H1 (cell line): Measurements from ENCODE around the gene TMPRSS2. TPM values are rescaled to one million over a fixed set of nuclear protein-coding genes. Genes with fewer than 3 reads are reported as not detected.
A peak's percentile ranks its signal among the peaks of the same experiment; 100 is the strongest.

Source experiments
- CTCF ChIA-PET: fragments of 300-600 bp; sonication (Branson Sonifier 250); formaldehyde crosslinking; loops from one replicate; lab custom pipeline; 2021; ENCODE audit not compliant: partially characterized antibody; lab: Charles Lee
- POLR2A ChIA-PET: fragments of 300-600 bp; sonication (Branson Sonifier 250); formaldehyde crosslinking; loops from one replicate; lab custom pipeline; 2021; ENCODE audit warnings: inconsistent platforms; ENCODE audit not compliant: partially characterized antibody; lab: Charles Lee
- DNase-seq, 2 experiments: peaks; one replicate each; pipeline versions ENCODE4 v3.0.0 to v3.0.0-alpha.2; 2010 to 2022; ENCODE audit warnings: low spot score in 2 of 2, low read depth in 1 of 2, mixed read lengths in 1 of 2
- FAIRE-seq: peaks from 2 replicates; lab custom pipeline; 2011; peaks lifted over from hg19 to GRCh38; lab: Jason Lieb, UNC
- H2AFZ ChIP-seq: 2 replicates; pipeline ENCODE4 v1.8.1; 2012; ENCODE audit warnings: low read length, inconsistent platforms
- H2AK5ac ChIP-seq: 2 replicates; pipeline ENCODE4 v1.6.1; 2013; ENCODE audit warnings: low read depth, low read length
- H2BK120ac ChIP-seq: replicated peaks from 2 replicates; pipeline ENCODE3; 2013; ENCODE audit warnings: low read depth, low read length, inconsistent platforms
- H2BK12ac ChIP-seq: 2 replicates; pipeline ENCODE4 v1.6.1; 2013; ENCODE audit warnings: low read depth, low read length
- H2BK15ac ChIP-seq: 2 replicates; pipeline ENCODE4 v1.6.1; 2013; ENCODE audit warnings: low read length
- H2BK20ac ChIP-seq: 2 replicates; pipeline ENCODE4 v1.6.1; 2013; ENCODE audit warnings: low read length
- H2BK5ac ChIP-seq: 2 replicates; pipeline ENCODE4 v1.6.1; 2013; ENCODE audit warnings: low read depth, low read length
- H3K14ac ChIP-seq: 2 replicates; pipeline ENCODE4 v1.6.1; 2013; ENCODE audit warnings: inconsistent platforms; ENCODE audit not compliant: insufficient read length
- H3K18ac ChIP-seq: 2 replicates; pipeline ENCODE4 v1.6.1; 2013; ENCODE audit warnings: low read length; ENCODE audit errors: extremely low read depth
- H3K23ac ChIP-seq: 2 replicates; pipeline ENCODE4 v1.6.1; 2013; ENCODE audit warnings: inconsistent platforms; ENCODE audit not compliant: insufficient read length
- H3K23me2 ChIP-seq: 2 replicates; pipeline ENCODE4 v1.6.1; 2013; ENCODE audit warnings: low read depth, low read length
- H3K27ac ChIP-seq: 2 replicates; pipeline ENCODE4 v1.6.1; 2011; ENCODE audit warnings: low read depth, low read length, inconsistent platforms
- H3K27me3 ChIP-seq, 4 experiments: replicated peaks in 1 of 4; 1 replicate in 1 of 4; 2 replicates in 3 of 4; pipeline versions ENCODE4 v1.6.1 to v1.8.1; 2011 to 2013; ENCODE audit warnings: low read length in 3 of 4, mild to moderate bottlenecking in 3 of 4, inconsistent platforms in 2 of 4, mixed read lengths in 2 of 4, moderate library complexity in 1 of 4; ENCODE audit not compliant: control insufficient read depth in 3 of 4, insufficient read depth in 3 of 4; ENCODE audit errors: extremely low read depth in 1 of 4
- H3K36me3 ChIP-seq, 4 experiments: 2 replicates each; pipeline versions ENCODE4 v1.6.1 to v1.8.1; 2011 to 2013; ENCODE audit warnings: mild to moderate bottlenecking in 4 of 4, low read length in 3 of 4, moderate library complexity in 2 of 4, control low read depth in 1 of 4, inconsistent platforms in 1 of 4; ENCODE audit not compliant: insufficient read depth in 4 of 4, control insufficient read depth in 2 of 4
- H3K4ac ChIP-seq: replicated peaks from 2 replicates; pipeline ENCODE3; 2013; ENCODE audit warnings: low read length, low read depth, mixed read lengths, inconsistent platforms; ENCODE audit not compliant: insufficient read length
- H3K4me1 ChIP-seq, 4 experiments: replicated peaks in 1 of 4; 1 replicate in 1 of 4; 2 replicates in 3 of 4; pipeline versions ENCODE4 v1.6.1 to v1.8.1; 2011 to 2013; ENCODE audit warnings: low read length in 3 of 4, inconsistent platforms in 2 of 4, mixed read lengths in 1 of 4; ENCODE audit not compliant: insufficient read depth in 4 of 4, control insufficient read depth in 3 of 4
- H3K4me2 ChIP-seq, 2 experiments: 2 replicates each; pipeline versions ENCODE4 v1.6.1 to v1.8.1; 2011 to 2013; ENCODE audit warnings: low read depth in 2 of 2, low read length in 2 of 2, control low read depth in 1 of 2, inconsistent platforms in 1 of 2, mild to moderate bottlenecking in 1 of 2; ENCODE audit not compliant: insufficient read depth in 1 of 2
- H3K4me3 ChIP-seq, 4 experiments: fragments of 200-600, 300-600 bp in 1 of 4; sonication (generic), shearing (Covaris generic), sonication (Bioruptor Twin) in 1 of 4; 2 replicates each; pipeline versions ENCODE4 v1.5.1 to v1.8.1; 2011 to 2016; ENCODE audit warnings: low read length in 4 of 4, low read depth in 3 of 4, control low read depth in 2 of 4, inconsistent platforms in 2 of 4, mild to moderate bottlenecking in 2 of 4, mixed read lengths in 1 of 4, moderate library complexity in 1 of 4; ENCODE audit not compliant: insufficient read depth in 2 of 4; ENCODE audit errors: extremely low read depth in 1 of 4
- H3K56ac ChIP-seq: replicated peaks from 2 replicates; pipeline ENCODE3; 2013; ENCODE audit warnings: low read depth, mild to moderate bottlenecking, mixed read lengths, low read length, inconsistent platforms; ENCODE audit not compliant: insufficient read length
- H3K79me1 ChIP-seq: 2 replicates; pipeline ENCODE4 v1.6.1; 2013; ENCODE audit warnings: low read depth, low read length, control low read depth
- H3K79me2 ChIP-seq, 2 experiments: 2 replicates each; pipeline versions ENCODE4 v1.6.1 to v1.8.1; 2012 to 2013; ENCODE audit warnings: low read length in 2 of 2, mild to moderate bottlenecking in 2 of 2, inconsistent platforms in 1 of 2; ENCODE audit not compliant: insufficient read depth in 2 of 2, control insufficient read depth in 1 of 2
- H3K9ac ChIP-seq, 4 experiments: replicated peaks in 1 of 4; 1 replicate in 1 of 4; 2 replicates in 3 of 4; pipeline versions ENCODE4 v1.6.1 to v1.8.1; 2011 to 2013; ENCODE audit warnings: low read depth in 3 of 4, low read length in 3 of 4, control low read depth in 2 of 4, mild to moderate bottlenecking in 2 of 4, moderate library complexity in 2 of 4, inconsistent platforms in 1 of 4; ENCODE audit errors: extremely low read depth in 1 of 4
- H3K9me3 ChIP-seq, 2 experiments: 2 replicates each; pipeline versions ENCODE4 v1.6.1 to v1.8.1; 2012 to 2013; ENCODE audit warnings: mild to moderate bottlenecking in 2 of 2, moderate library complexity in 2 of 2, control low read depth in 1 of 2, inconsistent platforms in 1 of 2, low read depth in 1 of 2, low read length in 1 of 2, mixed read lengths in 1 of 2; ENCODE audit not compliant: insufficient read depth in 2 of 2
- H4K20me1 ChIP-seq, 2 experiments: replicated peaks in 1 of 2; 2 replicates each; pipeline versions ENCODE3 to v1.8.1; 2011 to 2013; ENCODE audit warnings: inconsistent platforms in 2 of 2, low read length in 2 of 2, mild to moderate bottlenecking in 1 of 2; ENCODE audit not compliant: insufficient read depth in 2 of 2, control insufficient read depth in 1 of 2
- H4K5ac ChIP-seq: 2 replicates; pipeline ENCODE4 v1.6.1; 2013; ENCODE audit warnings: low read length, low read depth, mixed read lengths, inconsistent platforms; ENCODE audit not compliant: insufficient read length
- H4K8ac ChIP-seq: 2 replicates; pipeline ENCODE4 v1.8.0; 2013; ENCODE audit warnings: mild to moderate bottlenecking, moderate library complexity, low read length, inconsistent platforms; ENCODE audit not compliant: insufficient read depth; ENCODE audit errors: extremely low read depth
- H4K91ac ChIP-seq: replicated peaks from 2 replicates; pipeline ENCODE3; 2013; ENCODE audit warnings: low read length, mixed read lengths, inconsistent platforms; ENCODE audit not compliant: insufficient read length
- BCL11A ChIP-seq, 2 experiments: IDR thresholded peaks; one replicate each; pipeline ENCODE4 v1.6.1; 2011; ENCODE audit warnings: low read depth in 2 of 2, low read length in 2 of 2, mild to moderate bottlenecking in 2 of 2
- CBX5 ChIP-seq: fragments of 300-800, 300-1000 bp; sonication (generic); IDR thresholded peaks from 2 replicates; pipeline ENCODE4 v1.7.1; 2016; ENCODE audit warnings: antibody characterized with exemption, low read length, low read depth
- CHD1 ChIP-seq: IDR thresholded peaks from 2 replicates; pipeline ENCODE4 v1.6.1; 2012; ENCODE audit warnings: low read depth, low read length, improper control_type of control experiment
- CHD2 ChIP-seq: IDR thresholded peaks from 2 replicates; pipeline ENCODE4 v1.6.1; 2012; ENCODE audit warnings: low read length, improper control_type of control experiment
- MAFK ChIP-seq: IDR thresholded peaks from 2 replicates; pipeline ENCODE4 v1.6.1; 2012; ENCODE audit warnings: low read depth, mild to moderate bottlenecking, improper control_type of control experiment, low read length
- NANOG ChIP-seq: IDR thresholded peaks from 2 replicates; pipeline ENCODE4 v1.6.1; 2011; ENCODE audit warnings: low read length, low read depth, mild to moderate bottlenecking, inconsistent platforms; ENCODE audit not compliant: insufficient read depth, poor library complexity, severe bottlenecking
- NRF1 ChIP-seq: IDR thresholded peaks from 2 replicates; pipeline ENCODE4 v1.6.1; 2011; ENCODE audit warnings: mild to moderate bottlenecking, low read depth, low read length, improper control_type of control experiment
- POU5F1 ChIP-seq: IDR thresholded peaks from 2 replicates; pipeline ENCODE4 v1.6.1; 2011; ENCODE audit warnings: low read depth, mild to moderate bottlenecking, low read length, moderate library complexity
- RAD21 ChIP-seq, 2 experiments: IDR thresholded peaks in 1 of 2; conservative IDR thresholded peaks in 1 of 2; 2 replicates each; pipeline ENCODE4 v1.6.1; 2011; ENCODE audit warnings: low read depth in 2 of 2, low read length in 2 of 2, improper control_type of control experiment in 1 of 2, inconsistent platforms in 1 of 2, mild to moderate bottlenecking in 1 of 2, moderate library complexity in 1 of 2
- RFX5 ChIP-seq: IDR thresholded peaks from 2 replicates; pipeline ENCODE4 v1.6.1; 2011; ENCODE audit warnings: low read depth, low read length, improper control_type of control experiment, borderline replicate concordance
- SAP30 ChIP-seq: fragments of 300-600 bp; sonication (generic); IDR thresholded peaks from 2 replicates; pipeline ENCODE4 v1.7.1; 2012; ENCODE audit warnings: low read length, moderate library complexity, mild to moderate bottlenecking, inconsistent platforms; ENCODE audit not compliant: insufficient read depth, insufficient replicate concordance
- TEAD4 ChIP-seq: IDR thresholded peaks from 2 replicates; pipeline ENCODE4 v1.6.1; 2012; ENCODE audit warnings: low read depth, low read length, inconsistent platforms, mixed read lengths
- WGBS, 2 experiments: shearing (Covaris generic) in 1 of 2; methylation state at CpG; one replicate each; pipeline versions ENCODE4 v1.1.6 to v1.1.7; 2013 to 2015; ENCODE audit warnings: low lambda C conversion rate in 2 of 2, mixed read lengths in 2 of 2, inconsistent platforms in 1 of 2, low coverage in 1 of 2, missing lambda C conversion rate in 1 of 2; ENCODE audit not compliant: insufficient replicate concordance in 2 of 2, insufficient coverage in 1 of 2, insufficient read length in 1 of 2; ENCODE audit errors: extremely low coverage in 1 of 2, missing lambda C conversion rate in 1 of 2; 5-methylcytosine and 5-hydroxymethylcytosine counted together
- polyA plus RNA-seq, 7 experiments: library from polyadenylated mRNA; depleted of rRNA in 3 of 7; stranded (reverse) in 5 of 7; unstranded in 2 of 7; fragments of >200 nt in 5 of 7; fragments of 200-250 nt in 2 of 7; gene quantifications; 1 replicate in 5 of 7; 2 replicates in 1 of 7; 4 replicates in 1 of 7; pipeline versions ENCODE4 v1.2.1 to v1.2.3, GENCODE V29; 2011 to 2013; ENCODE audit warnings: missing spikeins in 2 of 7, mixed read lengths in 2 of 7
- total RNA-seq: library from RNA; stranded (reverse); fragmentation: NEBNext Ultra II Directional; extraction: Animal tissue kit (Norgen Biotek cat#: 25700); gene quantifications from 2 replicates; pipeline ENCODE4 v1.2.1, GENCODE V29; 2021
- TF ChIP-seq, protein P1 (sequence below): IDR thresholded peaks from 2 replicates; pipeline ENCODE4 v1.6.1; 2011; ENCODE audit warnings: low read depth, mild to moderate bottlenecking, low read length; ENCODE audit not compliant: insufficient read depth

Gene TMPRSS2
- total and polyA plus RNA-seq, 2 of the 8 experiments (the other 6 are each of a cell fraction or from before 2014, with no cell fraction given): 9.2 to 11.0 TPM

DNA sequence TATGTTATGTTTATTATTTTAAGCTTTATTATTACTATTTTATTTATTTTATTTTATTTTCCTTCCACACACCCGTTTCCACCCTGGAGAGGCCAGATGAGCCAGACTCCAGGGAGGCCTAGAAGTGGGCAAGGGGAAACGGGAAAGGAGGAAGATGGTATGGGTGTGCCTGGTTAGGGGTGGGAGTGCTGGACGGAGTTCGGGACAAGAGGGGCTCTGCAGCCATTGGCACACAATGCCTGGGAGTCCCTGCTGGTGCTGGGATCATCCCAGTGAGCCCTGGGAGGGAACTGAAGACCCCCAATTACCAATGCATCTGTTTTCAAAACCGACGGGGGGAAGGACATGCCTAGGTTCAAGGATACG lies 82.4 kb downstream of the TMPRSS2 start:
- H2BK120ac ChIP-seq: no peak overlapping the region
- 0 out of 2 replicates have a peak overlapping the region, but pooled peaks have one; percentile 3 for H2BK20ac ChIP-seq
- 49% methylated on average over 7 of the region's 7 CpGs; no CpG with 5 or more reads in 1 of the 2 experiments for WGBS, 2 experiments
- no peaks in the 10 kb centered on the region for H3K36me3 ChIP-seq
- peak overlapping the region; percentile 36 for H4K91ac ChIP-seq
- H3K56ac ChIP-seq: no peak overlapping the region
- CTCF ChIA-PET: interaction anchor here (4.4 kb wide), 1 partner anchor 14 kb away, joined by 20 read pairs; no protein-coding TSS in a partner anchor
- no peak overlapping the region for H3K14ac ChIP-seq
- H3K27ac ChIP-seq: no peak overlapping the region
- H2AFZ ChIP-seq: peak overlapping the region; percentile 97
- H4K5ac ChIP-seq: no peak overlapping the region
- H3K23me2 ChIP-seq: peaks cover 7% of the 10 kb centered on the region; the same call in 1 of the 2 replicates
- no peak overlapping the region for H3K23ac ChIP-seq
- H3K79me2 ChIP-seq: no peaks in the 10 kb centered on the region
- peak overlapping the region; percentile 80; the same call in 1 of the 2 replicates for H4K8ac ChIP-seq
- H3K18ac ChIP-seq: peak overlapping the region; percentile 78
- 0 out of 2 replicates have a peak overlapping the region, but pooled peaks have one; percentile 61 for H2BK15ac ChIP-seq
- no peaks in the 10 kb centered on the region for H4K20me1 ChIP-seq
- H3K4me1 ChIP-seq: peaks cover 0 to 5% (median 2%) of the 10 kb centered on the region in 4 experiments; a peak in 3 of 7 replicates
- H3K9me3 ChIP-seq: no peaks in the 10 kb centered on the region
- H3K4ac ChIP-seq: no peak overlapping the region
- no peak overlapping the region; a peak in 1 of 7 replicates for H3K9ac ChIP-seq
- H2BK12ac ChIP-seq: peak overlapping the region; percentile 33; the same call in 1 of the 2 replicates
- no peak for FAIRE-seq
- H3K27me3 ChIP-seq: peaks cover 5 to 33% (median 24%) of the 10 kb centered on the region in 4 experiments
- H3K4me3 ChIP-seq: peak overlapping the region; percentile 24 to 66 (median 58)
- H3K4me2 ChIP-seq: peak overlapping the region; percentile 60 to 89
- POLR2A ChIA-PET: interaction anchor here (1.1 kb wide), 1 partner anchor 33 kb away, joined by 3 read pairs; no protein-coding TSS in a partner anchor
- no peak overlapping the region for H2AK5ac ChIP-seq
- H2BK5ac ChIP-seq: no peak overlapping the region
- H3K79me1 ChIP-seq: no peaks in the 10 kb centered on the region
- peak in 1 of 2 experiments; percentile 37 for DNase-seq
- TF ChIP-seq POU5F1: no peak
- no peak for TF ChIP-seq BCL11A (IDR thresholded peaks at IDR 0.05; ENCODE audit: low read depth in 2 of 2, low read length in 2 of 2)
- no peak for TF ChIP-seq NANOG
- TF ChIP-seq CHD2: no peak
- TF ChIP-seq CHD1: no peak
- TF ChIP-seq MAFK: no peak
- no peak for TF ChIP-seq CBX5
- no peak for TF ChIP-seq NRF1
- TF ChIP-seq SAP30: no peak
- TF ChIP-seq TEAD4: no peak
- TF ChIP-seq, protein P1, sequence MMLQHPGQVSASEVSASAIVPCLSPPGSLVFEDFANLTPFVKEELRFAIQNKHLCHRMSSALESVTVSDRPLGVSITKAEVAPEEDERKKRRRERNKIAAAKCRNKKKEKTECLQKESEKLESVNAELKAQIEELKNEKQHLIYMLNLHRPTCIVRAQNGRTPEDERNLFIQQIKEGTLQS: no peak
- TF ChIP-seq RAD21 (IDR thresholded peaks at IDR 0.05 in 1 of 2, conservative IDR thresholded peaks at IDR 0.05 in 1 of 2; ENCODE audit: low read depth in 2 of 2, low read length in 2 of 2): no peak
- no peak for TF ChIP-seq RFX5
